PFSK-1 (cell line): ENCODE measurements around the gene ZNF782.

Experiments
- POLR2AphosphoS5 ChIP-seq: IDR thresholded peaks from 2 replicates; pipeline ENCODE4 v1.6.1; 2012; ENCODE audit warnings: low read depth, mild to moderate bottlenecking, control low read depth, low read length, moderate library complexity
- SIN3A ChIP-seq: IDR thresholded peaks from 2 replicates; pipeline ENCODE4 v1.6.1; 2012; ENCODE audit warnings: mild to moderate bottlenecking, low read length, moderate library complexity, borderline replicate concordance; ENCODE audit not compliant: insufficient read depth
- TF ChIP-seq, protein P1 (sequence below), 2 experiments: IDR thresholded peaks; 2 replicates each; pipeline versions ENCODE4 v1.6.1 to v1.8.0; 2011 to 2012; ENCODE audit warnings: low read depth in 2 of 2, low read length in 2 of 2, control low read depth in 1 of 2, inconsistent platforms in 1 of 2, mild to moderate bottlenecking in 1 of 2, moderate library complexity in 1 of 2; ENCODE audit not compliant: insufficient read depth in 1 of 2

GRCh38 chr9:96884443-96884842 is 30.1 kb upstream of the ZNF782 start:
- TF ChIP-seq, protein P1, sequence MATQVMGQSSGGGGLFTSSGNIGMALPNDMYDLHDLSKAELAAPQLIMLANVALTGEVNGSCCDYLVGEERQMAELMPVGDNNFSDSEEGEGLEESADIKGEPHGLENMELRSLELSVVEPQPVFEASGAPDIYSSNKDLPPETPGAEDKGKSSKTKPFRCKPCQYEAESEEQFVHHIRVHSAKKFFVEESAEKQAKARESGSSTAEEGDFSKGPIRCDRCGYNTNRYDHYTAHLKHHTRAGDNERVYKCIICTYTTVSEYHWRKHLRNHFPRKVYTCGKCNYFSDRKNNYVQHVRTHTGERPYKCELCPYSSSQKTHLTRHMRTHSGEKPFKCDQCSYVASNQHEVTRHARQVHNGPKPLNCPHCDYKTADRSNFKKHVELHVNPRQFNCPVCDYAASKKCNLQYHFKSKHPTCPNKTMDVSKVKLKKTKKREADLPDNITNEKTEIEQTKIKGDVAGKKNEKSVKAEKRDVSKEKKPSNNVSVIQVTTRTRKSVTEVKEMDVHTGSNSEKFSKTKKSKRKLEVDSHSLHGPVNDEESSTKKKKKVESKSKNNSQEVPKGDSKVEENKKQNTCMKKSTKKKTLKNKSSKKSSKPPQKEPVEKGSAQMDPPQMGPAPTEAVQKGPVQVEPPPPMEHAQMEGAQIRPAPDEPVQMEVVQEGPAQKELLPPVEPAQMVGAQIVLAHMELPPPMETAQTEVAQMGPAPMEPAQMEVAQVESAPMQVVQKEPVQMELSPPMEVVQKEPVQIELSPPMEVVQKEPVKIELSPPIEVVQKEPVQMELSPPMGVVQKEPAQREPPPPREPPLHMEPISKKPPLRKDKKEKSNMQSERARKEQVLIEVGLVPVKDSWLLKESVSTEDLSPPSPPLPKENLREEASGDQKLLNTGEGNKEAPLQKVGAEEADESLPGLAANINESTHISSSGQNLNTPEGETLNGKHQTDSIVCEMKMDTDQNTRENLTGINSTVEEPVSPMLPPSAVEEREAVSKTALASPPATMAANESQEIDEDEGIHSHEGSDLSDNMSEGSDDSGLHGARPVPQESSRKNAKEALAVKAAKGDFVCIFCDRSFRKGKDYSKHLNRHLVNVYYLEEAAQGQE (IDR thresholded peaks at IDR 0.05; ENCODE audit: insufficient read depth in 1 of 2, low read depth in 2 of 2, low read length in 2 of 2) = no peak
- no peak for TF ChIP-seq POLR2AphosphoS5
- TF ChIP-seq SIN3A = no peak
